GM19023 (cell line): ENCODE results near the gene AHDC1.
"Not testable (repeated sequence)": the region's sequence is repeated elsewhere in the genome, so short reads cannot be mapped to it uniquely, and the experiment has no call there.

Experiments
- ATAC-seq: cut with Tn5 transposase; IDR thresholded peaks from one replicate; pipeline ENCODE4 v1.9.1; 2021; ENCODE audit warnings: mild to moderate bottlenecking, moderate library complexity; ENCODE audit not compliant: unreplicated experiment

AHDC1 gene

DNA sequence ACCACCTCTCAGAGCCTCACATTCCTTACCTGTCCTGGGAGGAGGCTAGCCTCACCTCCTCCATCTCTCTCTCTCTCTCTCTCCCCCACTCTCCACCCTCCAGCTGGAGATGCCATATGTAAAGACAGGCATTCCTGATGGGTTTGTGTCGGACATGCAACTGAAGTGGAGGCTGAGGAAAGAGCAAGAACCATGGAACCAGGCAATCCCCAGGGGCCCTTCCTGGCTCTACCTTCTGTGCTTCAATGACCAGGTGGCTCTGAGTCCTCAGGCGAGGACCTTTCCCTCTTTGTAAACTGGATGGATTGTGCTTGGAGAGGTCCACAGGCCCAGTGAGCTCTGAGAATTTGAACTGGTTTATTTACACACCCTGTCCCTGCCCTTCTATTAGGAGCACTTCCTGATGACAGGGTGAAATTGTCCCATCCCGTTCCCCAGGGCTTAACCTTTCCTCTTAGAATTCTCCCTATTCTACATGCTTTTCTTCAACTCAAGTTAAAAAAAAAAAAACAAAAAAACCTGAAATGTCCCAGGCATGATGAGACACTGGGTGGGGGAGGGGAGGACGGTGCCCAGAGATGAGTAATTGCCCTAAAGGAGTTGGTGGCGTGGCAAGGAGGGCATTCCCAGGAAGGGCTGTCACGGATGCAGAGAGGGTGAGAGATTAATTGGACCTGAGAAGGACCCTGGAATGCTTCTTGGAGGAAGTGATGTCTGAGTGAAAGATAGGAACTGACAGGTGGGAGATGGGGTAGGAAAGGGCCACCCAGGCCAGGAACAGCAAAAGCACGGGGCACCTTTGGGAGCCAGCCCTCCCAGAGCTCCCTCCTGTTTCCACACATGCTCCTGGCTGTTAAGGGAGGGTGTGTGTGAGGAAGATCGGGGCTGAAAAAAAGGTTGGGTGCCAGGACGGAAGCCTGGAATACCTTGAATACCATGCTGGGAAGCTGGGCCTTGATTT lies 63.8 kb downstream of the AHDC1 start:
- no peak for ATAC-seq

DNA sequence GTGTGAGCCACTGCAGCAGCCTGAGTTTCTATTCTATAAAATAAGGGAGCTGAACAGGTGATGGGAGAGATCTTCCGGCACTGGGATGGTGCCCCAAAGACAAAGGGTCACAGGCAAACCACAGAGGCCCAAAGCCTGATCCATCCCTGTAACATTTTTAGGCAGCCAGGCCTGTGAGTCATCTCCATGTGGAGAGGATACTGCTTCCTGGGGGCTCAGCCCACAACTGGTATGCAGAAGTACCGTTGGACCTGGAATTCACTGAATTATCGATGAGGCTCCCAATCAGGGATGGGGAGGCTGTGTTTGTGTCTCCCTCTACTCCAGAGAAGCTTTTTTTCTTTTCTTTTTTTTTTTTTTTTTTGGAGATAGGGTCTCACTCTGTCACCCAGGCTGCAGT lies 65.2 kb downstream of the AHDC1 start:
- no peak for ATAC-seq

DNA sequence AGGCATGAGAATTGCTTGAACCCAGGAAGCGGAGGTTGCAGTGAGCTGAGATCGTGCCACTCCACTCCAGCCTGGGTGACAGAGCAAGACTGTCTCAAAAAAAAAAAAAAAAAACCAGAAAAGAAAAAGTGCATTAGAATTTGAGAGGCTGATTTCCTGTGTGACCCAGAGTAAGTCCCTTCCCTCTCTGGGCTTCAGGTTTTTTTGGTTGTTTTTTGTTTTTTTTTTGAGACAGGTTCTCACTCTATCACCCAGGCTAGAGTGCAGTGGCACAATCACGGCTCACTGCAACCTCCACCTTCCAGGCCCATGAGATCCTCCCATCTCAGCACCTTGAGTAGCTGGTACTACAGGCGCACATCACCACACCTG lies 65.7 kb downstream of the AHDC1 start:
- ATAC-seq = not testable (repeated sequence)

DNA sequence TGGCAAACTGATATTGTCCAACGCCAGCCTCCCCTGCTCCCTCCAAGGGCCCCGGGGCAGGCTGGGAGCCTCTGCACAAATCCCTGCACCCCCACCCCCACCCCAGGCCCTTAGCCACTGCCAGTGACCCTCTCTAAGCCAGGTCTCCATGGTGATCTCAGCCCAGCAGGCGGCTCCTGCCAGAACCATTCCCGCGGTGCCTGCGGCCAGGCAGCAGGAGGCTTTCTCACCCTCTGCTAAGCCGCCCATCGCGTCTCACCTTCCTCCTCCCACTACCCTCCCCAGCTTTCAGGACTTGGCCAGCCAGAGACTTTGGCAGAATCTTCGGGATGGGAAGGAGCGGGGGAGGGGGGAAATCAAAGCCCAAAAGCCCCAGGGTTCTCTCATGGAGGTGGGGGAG lies 67.2 kb downstream of the AHDC1 start:
- ATAC-seq = no peak

DNA sequence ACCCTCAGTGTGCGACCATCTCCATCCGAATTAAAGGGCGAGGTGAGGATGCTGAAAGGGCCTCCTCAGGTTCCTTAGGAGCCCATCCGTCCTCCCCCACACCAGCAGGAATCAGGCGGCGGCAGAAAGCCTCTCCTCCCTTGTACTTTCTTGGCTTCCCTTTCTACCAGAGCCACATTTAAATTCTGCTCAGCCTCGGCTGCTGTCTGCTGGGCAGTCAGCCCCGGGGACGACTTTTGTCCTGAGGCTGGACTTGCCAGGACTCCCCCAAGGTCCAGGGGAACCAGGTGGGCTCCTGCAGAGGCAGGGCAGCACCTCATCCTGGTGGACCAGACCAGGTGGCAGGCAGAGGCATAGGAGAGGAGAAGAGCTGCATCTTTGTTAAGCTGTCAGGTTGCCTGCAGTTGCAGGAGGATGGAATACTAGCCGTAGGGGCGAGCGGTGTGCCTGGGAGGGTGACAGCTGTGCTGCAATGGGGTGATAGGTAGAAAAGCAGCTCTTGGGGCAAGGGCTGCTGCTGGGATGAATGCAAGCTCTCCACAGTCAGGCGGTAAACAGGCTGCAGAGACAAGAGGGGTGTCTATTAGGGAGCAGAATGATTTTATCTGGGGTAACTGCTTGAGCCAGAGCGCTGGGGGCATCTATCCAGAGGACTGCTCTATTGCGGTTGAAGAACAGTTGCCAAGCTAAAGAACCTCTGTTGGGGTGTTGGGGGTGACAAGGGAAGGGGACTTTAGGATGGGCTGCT lies 67.8 kb downstream of the AHDC1 start:
- no peak for ATAC-seq

DNA sequence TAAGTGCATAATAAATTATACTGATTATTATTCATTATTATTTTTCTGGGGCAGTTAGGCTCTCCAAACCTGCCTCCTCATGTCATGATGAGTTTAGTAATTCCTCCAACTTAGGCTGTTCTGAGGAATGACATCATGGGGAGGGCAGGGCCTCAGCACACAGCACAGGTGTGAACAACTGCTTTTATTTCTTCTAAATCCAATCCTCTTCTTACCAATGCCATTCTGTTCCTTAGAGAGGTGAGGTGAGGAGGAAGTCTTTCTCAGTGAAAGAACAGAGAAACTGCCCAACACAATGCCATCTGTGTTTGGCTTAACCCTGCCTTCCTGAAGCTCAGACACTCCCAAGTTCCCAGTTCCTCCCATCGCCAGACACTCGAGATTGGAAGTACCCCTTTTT lies 68.6 kb downstream of the AHDC1 start:
- ATAC-seq = no peak

DNA sequence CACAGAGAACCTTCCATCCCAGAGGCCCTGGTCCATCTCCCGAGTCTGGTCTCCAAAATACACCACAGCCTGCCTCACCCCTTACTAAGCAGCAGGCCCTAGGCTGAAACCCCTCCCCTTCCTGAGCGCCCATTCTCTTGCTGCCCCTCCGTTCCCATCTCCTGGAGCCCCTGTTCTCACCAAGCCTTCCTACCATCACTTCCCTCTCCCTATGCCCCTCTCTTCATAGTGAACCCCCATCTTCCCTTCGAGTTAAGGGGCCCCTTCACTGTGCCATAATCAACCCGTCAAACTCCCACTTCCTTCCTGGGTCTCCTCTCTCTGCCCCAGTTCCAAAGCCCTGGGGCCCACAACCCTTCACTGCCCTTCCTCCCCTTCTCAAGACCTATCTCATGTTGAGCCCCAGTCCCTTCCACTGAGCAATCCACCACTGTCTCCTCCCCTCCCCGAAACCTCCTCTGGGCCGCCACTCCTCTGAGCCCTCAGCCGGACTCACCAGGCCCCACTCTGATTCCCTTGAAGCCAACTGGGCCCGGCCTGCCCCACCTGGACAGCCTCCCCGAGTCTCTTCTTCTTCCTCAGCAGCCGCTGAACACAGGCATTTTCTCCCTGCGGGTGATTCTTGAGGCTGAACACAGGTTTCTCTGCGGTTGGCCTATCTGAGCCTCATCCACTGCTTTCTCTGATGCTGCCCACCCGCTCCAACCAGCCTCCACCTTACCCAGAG lies 71.8 kb downstream of the AHDC1 start:
- no peak for ATAC-seq

DNA sequence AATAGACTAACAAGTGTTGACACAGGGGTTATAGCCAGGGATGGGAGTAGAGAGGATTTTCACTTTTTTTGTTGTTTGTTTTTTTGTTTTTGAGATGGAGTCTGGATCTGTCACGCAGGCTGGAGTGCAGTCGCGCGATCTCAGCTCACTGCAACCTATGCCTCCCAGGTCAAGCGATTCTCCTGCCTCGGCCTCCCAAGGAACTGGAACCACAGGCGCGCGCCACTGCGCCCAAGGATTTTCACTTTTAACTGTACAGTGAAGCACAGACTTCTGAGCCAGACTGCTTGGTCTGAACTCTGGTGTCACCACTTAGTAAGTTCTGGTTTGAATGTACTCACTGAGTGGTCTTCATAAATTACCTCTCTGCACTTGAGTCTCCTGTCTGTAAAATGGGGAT lies 73.8 kb downstream of the AHDC1 start:
- ATAC-seq = no peak

DNA sequence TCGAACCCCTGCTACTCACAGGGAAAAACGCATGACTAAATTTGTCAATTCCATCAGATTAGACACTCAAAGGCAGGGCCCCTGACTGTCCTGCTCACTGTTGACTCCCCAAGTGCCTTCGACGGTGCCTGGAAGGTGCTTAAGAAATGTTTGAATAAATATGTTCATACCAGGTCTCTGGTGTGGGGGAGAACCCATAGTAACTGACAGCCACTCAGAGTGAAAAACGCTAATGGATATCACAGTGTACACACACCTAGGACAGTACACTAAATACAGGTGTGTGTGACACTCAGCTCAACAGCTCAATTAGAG lies 74.3 kb downstream of the AHDC1 start:
- ATAC-seq = no peak

DNA sequence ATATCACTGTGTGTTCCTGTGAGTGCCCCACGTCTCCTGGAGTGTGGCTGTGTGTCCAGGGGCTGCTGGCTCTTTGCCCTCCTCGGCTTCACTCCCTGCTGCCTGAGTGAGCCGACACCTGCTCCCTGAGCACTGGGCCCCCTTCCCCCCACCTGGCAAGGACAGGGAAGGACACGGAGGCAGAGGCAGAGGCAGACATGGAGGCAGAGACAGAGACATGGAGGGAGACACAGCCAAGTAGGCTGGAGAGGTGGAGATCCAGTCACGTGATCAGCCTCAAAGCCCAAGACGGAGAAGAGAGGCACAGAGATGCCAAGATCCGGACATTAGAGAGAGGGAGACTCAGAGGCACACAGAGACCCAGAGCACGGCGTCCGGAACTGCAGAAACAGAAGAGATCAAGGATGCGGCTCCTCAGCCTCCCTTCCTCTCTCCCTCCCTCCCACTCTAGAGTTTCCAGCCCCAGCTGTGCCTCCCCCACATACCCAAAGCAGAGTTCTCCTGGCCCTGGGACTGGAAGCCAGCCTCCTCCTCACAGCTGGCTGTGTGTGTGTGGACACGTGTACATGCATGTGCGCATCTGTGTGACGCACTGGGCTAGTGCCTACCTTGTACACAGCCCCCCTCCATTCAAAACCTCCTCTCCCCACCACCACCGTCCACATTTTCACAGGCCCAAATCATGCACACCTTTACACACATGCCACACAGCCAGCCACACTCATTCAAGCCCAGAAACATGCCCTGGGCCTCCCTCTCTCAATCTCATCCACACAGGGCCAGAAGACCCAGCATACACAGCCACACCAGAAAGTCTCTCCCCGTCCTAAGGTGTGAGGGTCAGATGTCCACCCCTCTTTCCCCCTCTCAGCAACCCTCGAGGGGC lies 74.9 kb downstream of the AHDC1 start:
- no peak for ATAC-seq

DNA sequence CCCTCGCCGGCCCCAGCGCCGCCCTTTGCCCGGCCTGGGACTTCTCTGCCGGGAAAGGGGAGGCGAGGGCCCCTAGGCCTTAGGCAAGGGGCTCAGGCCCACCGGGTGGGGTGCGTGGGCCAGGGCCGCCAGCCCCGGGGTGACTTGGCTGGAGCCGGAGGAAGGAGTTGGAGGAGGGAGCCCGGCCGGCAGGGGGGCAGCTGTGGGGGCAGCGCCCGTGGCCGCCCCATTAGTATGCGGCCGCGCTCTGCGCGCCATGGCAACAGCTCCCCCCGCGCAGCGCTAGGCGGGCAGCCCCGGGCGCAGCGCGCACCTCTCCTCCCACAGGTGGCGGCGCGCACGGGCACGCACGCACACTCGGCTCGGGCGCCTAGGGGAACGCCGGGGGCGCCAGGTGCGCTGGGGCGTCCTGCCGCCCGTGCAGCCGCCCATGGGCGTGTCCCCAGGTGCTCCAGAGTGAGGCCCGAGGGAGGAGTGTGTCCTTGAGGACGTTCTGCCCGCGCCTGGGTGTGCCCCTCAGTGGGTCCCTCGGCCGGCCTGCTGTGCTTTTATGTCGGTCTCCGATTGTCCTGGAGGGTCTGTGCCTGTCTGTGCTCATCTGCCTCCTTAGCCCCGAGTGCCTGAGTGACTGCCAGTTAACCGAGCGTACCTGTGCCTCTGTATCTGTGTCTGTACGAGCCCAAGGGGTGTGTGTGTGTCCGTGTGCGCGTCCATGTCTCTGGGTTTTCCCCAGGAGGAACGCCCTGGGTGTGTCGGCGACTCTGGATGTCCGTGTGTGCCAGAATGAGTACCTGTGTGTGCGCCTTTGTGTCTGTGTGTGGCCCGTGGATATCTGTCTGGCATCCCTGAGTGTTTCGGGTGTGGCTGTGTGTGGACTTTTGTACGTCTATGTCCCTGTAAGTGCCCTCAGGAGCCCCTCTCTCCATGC lies 75.8 kb downstream of the AHDC1 start:
- ATAC-seq = no peak

DNA sequence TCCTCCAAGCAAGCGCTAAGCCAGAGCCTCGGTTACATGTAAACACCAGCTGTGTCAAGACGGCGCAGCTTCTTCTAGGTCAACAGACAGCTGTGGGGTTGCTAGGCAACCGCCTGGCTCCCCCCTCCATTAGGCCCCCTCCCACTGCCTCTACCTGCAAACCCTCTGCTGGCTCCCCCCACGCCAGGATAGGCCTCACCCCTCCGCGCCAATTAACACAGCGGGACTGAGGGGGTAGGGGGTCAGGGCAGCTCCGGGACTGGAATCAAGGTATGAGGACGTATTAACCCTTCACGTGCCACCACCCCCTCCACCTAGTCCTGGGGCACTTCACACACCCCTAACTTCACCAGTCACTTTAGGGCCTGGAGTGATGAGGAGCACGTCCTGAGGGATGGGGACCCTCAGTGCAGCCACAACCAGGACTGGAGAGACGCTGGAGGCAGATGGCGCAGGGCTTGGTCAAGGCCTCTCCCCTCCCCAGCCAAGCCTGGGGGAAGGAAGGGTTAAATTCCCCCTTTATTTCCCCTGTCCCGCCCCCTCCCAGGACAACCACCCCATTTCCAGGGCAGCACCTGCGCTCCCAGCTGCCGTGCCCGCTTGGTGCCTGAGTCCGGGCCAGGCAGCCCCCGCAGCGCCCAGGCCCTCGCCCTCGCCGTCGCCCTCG lies 76.6 kb downstream of the AHDC1 start:
- no peak for ATAC-seq

DNA sequence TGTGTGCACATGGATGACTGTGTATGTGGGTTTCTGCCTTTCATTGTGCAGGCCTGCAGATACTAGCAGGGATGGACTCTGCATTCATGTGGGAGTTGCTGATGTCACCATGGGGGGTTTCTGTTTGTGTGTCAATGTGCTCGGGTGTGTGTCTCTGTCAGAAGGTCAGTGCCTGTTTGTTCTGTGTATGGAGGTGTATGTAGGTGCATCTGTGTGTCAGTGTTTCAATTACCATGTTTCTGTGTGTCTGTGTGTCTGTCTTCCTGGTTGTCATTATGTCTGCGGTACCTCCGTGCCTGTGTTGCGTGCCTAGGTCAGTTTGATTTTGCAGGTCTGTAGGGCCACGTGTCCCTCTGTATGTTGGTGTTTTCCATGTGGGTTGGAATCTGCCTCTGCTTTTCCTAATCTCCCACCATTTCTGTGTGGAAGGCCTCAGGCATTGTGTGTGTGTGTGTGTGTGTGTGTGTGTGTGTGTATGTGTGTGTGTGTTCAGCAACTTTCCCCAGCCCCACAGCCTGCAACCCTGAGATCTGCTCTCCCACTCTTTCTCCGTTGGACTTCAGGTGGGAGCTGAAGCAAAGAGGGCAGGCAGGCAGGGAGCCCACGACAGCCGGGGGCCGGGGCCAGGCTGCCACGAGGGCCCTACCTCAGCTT lies 77.2 kb downstream of the AHDC1 start:
- ATAC-seq = no peak

DNA sequence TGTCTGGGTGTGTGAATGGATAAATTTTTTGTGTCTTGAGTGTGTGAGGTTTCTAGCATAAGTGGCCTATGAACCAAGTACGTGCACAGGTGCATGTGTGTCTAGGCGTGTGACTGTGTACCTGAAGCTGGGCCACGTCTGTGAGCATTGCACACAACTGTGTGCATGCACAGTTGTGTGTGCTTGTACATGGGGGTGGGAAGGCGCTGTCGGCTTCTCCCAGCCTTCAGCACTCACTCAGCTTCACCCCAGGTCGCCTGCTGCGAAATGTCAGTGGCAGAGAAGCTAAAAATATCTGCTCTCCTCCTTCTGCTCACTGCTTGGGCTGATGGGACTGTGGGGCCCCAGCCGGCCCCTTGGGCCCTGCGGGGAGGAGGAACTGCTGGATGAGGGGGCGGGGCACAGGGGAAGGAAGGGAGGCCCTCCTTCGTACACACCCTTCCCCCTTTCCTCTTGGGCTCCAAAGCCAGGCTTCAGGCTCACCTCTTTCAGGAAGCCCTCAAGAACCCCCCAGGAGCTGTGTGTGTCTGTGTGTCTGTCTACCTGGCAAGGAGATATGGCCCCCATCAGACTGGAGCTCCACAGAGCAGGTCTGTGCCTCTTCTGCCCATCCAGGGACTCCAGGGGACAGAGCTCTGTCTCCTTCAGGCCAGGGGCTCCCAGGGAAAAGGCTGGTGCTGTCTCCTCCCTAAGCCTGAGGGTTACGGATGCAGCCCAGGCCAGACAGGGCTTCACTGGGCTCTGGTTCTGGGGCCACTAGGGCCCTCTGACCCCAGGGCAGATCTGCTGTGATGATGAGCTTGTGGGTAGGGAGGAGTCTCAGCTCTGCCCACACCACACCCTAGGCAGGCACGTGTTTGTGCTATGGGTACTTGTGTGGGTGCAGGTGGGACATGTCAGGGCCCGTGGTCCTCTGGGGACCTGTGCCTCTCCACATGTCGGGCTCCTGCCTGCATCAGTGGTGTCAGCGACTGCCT lies 78.4 kb downstream of the AHDC1 start:
- no peak for ATAC-seq

DNA sequence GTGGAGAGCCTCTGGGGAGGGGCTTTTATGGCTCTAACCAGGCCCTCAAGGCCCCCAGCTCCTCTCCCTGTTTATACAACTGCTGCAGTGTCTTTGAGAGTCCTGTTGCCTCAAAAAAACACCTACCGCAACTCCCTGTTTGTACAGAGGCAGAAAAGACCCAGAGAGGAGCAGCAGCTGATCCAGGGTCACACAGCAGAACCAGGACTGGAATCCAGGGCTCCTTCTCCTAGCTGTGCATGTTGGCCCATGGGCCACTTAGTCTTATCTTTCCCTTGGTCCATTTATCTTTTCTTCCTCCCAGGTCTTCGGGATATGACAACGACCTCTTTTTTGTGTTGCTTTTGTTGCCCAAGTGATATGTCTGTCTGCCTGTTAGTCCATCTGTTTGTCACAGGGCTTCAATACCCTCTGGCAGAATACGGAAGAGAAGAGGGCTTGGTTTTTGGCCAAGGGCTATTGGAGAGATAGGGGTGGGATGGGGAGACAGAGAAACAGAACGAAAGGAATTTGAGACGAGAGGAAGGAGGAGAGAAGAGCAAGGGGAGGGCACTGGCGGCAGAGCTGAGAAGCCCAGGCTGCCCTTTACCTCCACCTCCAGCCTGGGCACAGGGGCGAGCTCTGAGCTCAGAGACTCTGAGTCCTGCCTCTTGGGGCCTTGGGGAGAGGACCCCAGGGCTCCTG lies 80.5 kb downstream of the AHDC1 start:
- no peak for ATAC-seq

DNA sequence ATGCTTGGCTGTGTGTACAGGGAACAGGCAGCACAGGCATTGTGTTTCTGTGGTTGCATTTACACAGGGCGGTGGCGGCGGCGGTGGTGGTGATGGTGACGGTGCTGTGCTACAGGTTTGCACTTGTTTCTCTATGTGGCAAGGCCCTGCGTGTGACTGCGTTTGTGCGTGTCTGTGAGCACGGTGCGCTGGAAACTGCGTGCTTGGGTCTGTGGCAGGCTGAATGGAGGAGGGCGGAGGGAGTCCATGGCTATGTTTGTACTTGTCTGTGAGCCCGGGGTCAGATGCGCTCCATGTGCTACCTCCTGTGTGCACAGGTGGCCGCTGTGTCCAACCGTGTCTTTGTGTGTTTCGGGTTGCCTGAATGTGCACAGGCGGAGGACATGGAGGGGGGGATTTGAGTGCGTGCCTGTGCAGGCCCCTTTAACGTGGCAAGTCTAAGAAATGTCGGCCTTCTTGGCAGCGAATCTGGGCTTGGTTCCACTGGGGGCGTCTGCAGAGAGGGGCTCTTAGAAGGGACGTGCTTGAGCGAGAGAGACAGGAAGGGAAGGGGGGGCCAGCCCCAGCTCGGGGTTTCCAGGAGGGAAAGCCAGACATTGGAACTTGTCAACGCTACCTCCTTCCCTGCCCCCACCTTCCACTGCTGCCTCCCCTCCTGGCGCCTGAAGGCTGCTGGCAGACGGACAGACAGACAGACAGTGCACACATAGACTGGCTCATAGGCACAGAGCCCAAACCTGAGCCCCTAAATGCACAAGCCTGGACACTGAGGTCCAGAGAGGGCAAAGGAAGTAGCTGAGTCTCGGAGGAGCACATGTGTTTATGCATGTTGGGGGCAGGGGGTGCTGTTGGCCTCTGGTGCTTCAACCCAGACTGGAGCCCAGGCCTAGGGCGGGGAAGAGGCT lies 81.3 kb downstream of the AHDC1 start:
- ATAC-seq = no peak
